HAP-1 (cell line): ENCODE results near the gene ELOB.

Experiments
- DNase-seq, 2 experiments: peaks; one replicate each; pipeline ENCODE4 v3.0.0-alpha.2; 2016 to 2020; ENCODE audit warnings: low spot score in 2 of 2
- H3K27me3 ChIP-seq: fragments of 250-450 bp; sonication (Bioruptor Pico); 2 replicates; pipeline ENCODE4 v1.5.1; 2020; ENCODE audit warnings: low read depth, mild to moderate bottlenecking, moderate library complexity
- H3K36me3 ChIP-seq: fragments of 250-450 bp; sonication (Bioruptor Pico); replicated peaks from 2 replicates; pipeline ENCODE4 v1.5.1; 2020; ENCODE audit warnings: mild to moderate bottlenecking
- H3K4me1 ChIP-seq: fragments of 250-450 bp; sonication (Bioruptor Pico); 2 replicates; pipeline ENCODE4 v1.5.1; 2020; ENCODE audit warnings: mild to moderate bottlenecking
- H3K4me3 ChIP-seq: fragments of 250-450 bp; sonication (Bioruptor Pico); 2 replicates; pipeline ENCODE4 v1.5.1; 2020; ENCODE audit warnings: mild to moderate bottlenecking, moderate library complexity
- H3K9me3 ChIP-seq: fragments of 250-450 bp; sonication (Bioruptor Pico); 2 replicates; pipeline ENCODE4 v1.5.1; 2020; ENCODE audit warnings: mild to moderate bottlenecking, moderate library complexity
- in situ Hi-C: fragments of 300-500 bp; cut with MboI; formaldehyde crosslinking; loops from 3 replicates; pipeline ENCODE4 v1.14.3; 2020; ENCODE audit warnings: low sequenced_read_pairs, inconsistent platforms, mixed read lengths

ELOB gene

DNA sequence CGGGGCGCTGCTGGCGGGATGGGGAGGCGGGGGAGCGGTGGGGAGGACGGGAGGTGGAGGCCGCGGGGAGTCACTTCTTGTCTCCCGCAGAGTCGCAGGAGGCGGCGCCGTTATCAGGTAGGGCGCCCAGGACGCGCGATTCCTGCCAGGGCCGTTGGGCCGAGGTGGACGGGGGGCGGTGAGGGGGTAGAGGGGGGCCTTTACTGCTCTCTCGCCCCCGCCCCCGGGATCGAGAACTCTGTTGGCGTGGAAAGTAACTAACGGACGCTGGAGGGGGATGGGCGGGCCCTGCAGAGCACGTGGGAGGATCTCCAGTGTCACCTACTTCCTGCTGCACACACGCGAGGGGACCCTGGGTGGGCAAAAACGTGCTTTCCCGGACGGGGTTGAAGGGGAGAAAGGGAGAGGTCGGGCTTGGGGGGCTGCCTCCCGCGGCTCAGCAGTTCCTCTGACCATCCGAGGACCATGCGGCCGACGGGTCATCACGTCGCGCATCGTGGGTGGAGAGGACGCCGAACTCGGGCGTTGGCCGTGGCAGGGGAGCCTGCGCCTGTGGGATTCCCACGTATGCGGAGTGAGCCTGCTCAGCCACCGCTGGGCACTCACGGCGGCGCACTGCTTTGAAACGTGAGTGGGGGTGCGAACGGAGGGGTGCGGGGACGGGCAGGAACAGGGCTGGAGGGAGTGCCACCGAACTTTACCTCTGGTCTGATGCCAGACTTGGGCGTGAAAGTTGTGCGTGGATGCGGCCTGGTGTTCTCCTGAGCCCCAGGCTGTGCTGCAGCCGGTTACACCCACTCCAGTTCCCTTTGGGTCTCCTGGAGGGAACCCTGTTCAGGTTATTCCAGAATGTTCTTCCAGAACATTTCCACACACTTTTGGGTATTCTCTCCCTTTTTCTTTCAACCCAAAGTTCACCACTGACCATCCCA lies 40.5 kb upstream of the ELOB start:
- H3K36me3 ChIP-seq = no peaks in the 10 kb centered on the region
- H3K9me3 ChIP-seq = no peaks in the 10 kb centered on the region
- in situ Hi-C loops = no loop called here
- DNase-seq = no peak
- H3K4me3 ChIP-seq = no peak overlapping the region
- peaks cover under 1% of the 10 kb centered on the region; the same call in 1 of the 2 replicates for H3K27me3 ChIP-seq
- H3K4me1 ChIP-seq = no peaks in the 10 kb centered on the region

DNA sequence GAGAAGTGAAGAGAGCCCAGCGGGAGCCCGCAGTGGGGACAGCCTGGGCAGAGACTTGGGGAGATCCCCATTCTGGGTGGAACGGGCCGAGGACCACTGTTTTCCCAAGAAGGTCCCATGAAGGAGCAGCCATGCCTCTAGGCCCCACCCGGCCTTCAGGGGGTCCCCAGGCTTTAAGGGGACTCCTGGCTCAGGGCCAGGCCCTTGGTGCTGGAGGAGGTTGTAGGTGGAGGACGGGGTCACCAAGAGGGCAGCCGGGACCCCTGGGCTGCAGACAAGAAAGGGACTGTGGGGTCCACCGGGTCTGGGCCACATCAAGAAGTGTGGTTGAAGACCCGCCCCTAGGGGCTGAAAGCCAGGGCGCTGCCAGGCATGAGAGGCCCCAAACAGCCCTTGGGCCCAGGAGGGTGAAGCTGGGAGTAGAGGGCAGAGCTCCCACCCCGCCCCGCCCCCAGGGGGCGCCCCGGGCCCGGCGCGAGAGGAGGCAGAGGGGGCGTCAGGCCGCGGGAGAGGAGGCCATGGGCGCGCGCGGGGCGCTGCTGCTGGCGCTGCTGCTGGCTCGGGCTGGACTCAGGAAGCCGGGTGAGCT lies 39.8 kb upstream of the ELOB start, which contains the start of gene PRSS21:
PRSS21 (plus strand) TSS at position 487 of the 589 bp plus-strand sequence; CDS start at position 519, 32 bp downstream.
- H3K36me3 ChIP-seq = no peaks in the 10 kb centered on the region
- H3K9me3 ChIP-seq = no peaks in the 10 kb centered on the region
- no peak within 1 kb of the TSS for H3K4me3 ChIP-seq
- peaks cover 6% of the 10 kb centered on the region for H3K27me3 ChIP-seq
- no peaks in the 10 kb centered on the region for H3K4me1 ChIP-seq
- in situ Hi-C loops = no loop called here
- DNase-seq = no peak

DNA sequence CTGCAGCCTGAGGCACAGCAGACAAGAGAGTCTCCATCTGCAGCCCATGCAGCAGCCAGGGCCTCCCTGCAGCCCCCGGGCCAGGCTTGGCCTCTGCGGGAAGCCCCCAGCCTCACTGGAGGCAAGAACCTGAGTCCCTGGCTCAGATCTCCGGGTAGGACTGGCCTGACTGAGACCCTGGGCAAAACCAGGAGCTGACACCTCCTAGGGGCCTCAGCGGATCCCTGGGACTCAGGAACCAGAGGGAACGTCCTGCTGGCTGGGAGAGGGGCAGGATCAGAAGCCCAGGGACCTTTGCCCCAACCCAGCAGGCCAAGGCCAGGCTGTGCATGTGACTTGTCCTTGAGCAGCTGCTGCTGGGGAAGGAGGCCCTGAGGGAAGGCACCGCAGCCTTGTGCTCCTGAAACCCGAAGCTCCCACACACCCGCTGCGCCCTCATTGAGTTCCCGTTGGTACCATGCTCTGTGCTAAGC lies 38.3 kb upstream of the ELOB start:
- H3K4me3 ChIP-seq = no peak overlapping the region
- H3K9me3 ChIP-seq = no peaks in the 10 kb centered on the region
- no peaks in the 10 kb centered on the region for H3K4me1 ChIP-seq
- H3K36me3 ChIP-seq = no peaks in the 10 kb centered on the region
- H3K27me3 ChIP-seq = peaks cover 6% of the 10 kb centered on the region
- in situ Hi-C loops = no loop called here
- DNase-seq = no peak

DNA sequence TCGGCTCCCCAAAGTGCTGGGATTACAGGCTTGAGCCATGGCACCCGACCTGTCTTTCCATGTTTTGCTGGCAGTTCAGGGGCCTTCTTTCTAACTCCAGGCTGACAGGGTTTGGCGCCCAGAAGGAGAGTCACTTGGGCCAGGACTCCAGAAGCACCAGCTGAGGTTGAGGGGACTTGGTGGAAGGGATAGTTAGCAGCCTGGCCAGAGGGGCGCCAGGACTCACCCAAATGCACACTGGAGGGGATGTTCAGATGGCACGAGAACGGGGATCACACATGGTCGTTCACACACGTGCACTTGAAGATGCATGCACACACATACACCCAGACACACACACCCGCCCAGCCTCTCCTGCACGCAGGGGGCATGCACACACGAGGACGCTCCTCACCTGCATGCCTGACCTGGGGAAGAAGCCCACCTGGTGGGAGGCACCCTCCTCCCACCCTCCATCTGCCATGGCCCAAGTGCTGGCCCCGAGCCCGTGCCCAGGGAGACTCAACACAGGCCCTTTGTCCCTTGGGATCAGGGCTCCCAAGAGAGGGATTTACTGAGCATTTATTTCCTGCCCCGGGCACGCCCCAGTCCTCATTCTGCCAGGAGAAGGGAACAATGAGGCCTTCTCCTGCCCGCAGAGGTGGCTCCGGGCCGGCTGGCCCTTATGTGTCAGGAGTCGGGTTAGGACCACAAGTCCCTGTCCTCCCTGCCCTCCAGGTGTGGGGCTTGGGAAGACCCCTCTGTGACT lies 37.6 kb upstream of the ELOB start:
- no peak overlapping the region for H3K4me3 ChIP-seq
- H3K36me3 ChIP-seq = no peaks in the 10 kb centered on the region
- peaks cover 6% of the 10 kb centered on the region for H3K27me3 ChIP-seq
- no peaks in the 10 kb centered on the region for H3K4me1 ChIP-seq
- DNase-seq = no peak
- H3K9me3 ChIP-seq = no peaks in the 10 kb centered on the region
- in situ Hi-C loops = no loop called here

DNA sequence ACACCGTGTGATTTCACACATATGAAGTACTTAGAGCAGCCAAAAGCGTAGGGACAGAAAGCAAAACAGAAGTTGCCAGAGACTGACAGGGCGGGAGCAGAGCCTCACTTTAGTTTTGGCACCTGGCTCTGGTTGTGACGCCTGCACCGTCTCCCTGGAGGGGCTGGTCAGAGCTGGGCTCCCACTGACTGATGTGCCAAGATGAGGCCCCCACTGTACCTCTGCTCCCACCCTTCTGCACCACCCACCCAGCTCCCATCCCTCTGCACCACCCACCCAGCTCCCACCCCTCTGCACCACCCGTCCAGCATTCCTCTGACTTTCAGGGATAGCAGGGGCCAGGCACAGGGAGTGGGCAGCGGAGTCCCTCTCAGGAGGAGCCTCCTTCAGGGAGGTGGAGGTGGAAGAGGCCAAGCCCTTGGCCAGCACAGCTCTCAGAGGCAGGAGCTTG lies 36.7 kb upstream of the ELOB start:
- Histone ChIP-seq H3K4me1 (no peaks in the 10 kb centered on the region), H3K36me3 (no peaks in the 10 kb centered on the region), H3K9me3 (no peaks in the 10 kb centered on the region), H3K4me3 (no peak overlapping the region), H3K27me3 (peaks cover 10% of the 10 kb centered on the region)
- in situ Hi-C loops = no loop called here
- DNase-seq = no peak

DNA sequence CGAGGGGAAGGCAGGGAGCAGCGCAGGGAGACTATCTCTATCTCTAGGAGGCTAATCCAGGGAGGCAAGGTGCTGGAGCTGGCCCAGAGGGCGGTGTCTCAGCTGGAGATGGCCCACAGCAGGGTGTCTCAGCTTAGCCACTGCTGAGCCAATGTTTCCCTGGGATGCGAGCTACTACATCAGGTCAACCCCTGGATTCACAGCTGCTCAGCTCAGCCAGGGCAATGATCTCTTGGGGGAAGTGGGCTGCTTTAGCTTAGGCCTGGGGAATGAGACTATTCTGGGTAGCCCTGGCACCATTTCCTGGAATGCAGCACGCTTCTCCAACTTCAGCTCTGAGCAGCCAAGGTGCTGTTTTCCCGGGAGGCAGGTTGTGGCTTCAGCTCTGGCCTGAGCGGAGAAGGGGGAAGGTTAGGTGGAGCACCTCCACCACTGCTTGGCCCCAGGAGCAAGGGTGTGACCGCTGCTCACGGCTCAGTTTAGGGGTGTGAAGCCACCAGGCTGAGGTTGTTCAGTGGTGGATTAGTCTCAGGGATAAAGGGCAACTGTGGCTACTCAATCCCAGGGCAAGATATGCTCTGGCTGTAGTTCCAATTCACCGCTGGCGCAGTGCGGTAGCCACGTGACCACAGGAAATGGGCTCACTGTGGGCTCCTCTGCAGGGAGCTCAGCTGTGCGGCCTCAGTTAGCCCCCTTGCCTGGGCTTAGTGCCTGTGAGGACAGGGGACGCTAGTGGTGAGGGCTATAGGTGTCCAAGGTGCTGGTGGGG lies 34.8 kb upstream of the ELOB start:
- no peaks in the 10 kb centered on the region for H3K9me3 ChIP-seq
- H3K4me3 ChIP-seq = no peak overlapping the region
- DNase-seq = no peak
- H3K27me3 ChIP-seq = peaks cover 10% of the 10 kb centered on the region
- H3K4me1 ChIP-seq = no peaks in the 10 kb centered on the region
- H3K36me3 ChIP-seq = no peaks in the 10 kb centered on the region
- in situ Hi-C loops = no loop called here

DNA sequence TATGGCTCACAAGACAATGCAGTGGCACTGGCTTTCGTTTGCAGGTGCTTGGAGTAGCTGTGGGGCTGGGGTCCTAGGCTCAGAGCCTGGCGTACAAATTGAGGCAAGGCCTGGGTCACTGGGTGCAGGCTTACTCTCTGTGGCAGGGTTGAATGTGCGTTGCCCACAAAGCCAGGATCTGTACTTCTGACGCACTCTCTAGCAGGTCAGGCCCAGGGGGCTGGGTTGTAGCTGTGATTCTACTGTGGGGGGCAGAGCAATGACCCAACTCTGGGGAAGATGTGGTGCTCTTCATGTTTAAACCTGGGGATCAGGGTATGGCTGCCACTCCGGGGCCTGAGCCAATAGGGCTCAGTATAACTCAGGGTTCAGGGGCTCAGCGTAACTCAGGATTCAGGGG lies 33.6 kb upstream of the ELOB start:
- Histone ChIP-seq H3K27me3 (peaks cover 10% of the 10 kb centered on the region), H3K36me3 (no peaks in the 10 kb centered on the region), H3K9me3 (no peaks in the 10 kb centered on the region), H3K4me1 (no peaks in the 10 kb centered on the region), H3K4me3 (no peak overlapping the region)
- in situ Hi-C loops = no loop called here
- no peak for DNase-seq

DNA sequence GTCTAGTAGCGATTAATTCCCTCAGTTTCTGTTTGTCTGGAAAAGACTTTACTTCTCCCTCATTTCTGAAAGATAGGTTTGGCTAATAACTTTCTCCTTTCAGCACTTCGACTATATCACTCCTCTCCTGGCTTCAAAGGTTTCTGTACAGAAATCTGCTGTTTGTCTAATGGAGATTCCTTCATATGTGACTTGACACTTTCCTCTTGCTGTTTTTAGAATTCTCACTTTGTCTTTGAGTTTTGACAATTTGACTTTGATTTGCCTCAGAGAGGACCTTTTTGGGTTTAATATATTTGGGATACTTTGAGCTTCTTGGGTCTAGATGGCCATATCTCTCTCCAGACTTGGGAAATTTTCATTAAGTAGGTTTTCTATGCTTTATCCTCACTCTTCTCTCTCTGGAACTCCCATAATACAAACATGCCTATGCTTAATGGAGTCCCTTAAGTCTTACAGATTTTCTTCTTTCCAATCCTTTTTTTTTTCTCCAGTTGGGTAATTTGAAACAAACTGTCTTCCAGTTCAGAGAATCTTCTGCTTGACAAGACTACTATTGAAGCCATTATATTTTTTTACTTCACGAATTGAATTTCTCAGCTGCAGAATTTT lies 32.2 kb upstream of the ELOB start:
- in situ Hi-C loops = no loop called here
- Histone ChIP-seq H3K4me3 (no peak overlapping the region), H3K4me1 (no peaks in the 10 kb centered on the region), H3K27me3 (peaks cover 10% of the 10 kb centered on the region), H3K9me3 (no peaks in the 10 kb centered on the region), H3K36me3 (no peaks in the 10 kb centered on the region)
- DNase-seq = no peak

DNA sequence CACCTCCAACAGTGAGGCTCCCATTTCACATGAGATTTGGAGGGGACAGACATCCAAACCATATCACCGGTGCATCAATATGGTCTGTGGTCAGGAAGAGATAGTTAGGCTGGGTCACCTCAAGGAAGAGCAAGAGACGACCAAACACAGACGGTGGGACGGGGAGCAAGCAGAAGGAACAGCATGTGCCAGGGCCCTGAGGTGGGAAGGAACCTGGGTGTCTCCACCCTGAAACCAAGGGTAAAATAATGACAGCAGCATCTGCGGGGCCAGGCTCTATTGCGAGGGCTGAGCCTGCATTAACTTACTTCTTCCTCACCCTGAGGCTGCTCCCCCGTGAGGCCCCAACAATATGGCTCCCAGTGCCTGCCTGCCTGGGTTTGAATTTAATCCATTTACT lies 31.1 kb upstream of the ELOB start:
- H3K4me3 ChIP-seq = no peak overlapping the region
- H3K36me3 ChIP-seq = no peaks in the 10 kb centered on the region
- DNase-seq = no peak
- in situ Hi-C loops = no loop called here
- peaks cover 10% of the 10 kb centered on the region for H3K27me3 ChIP-seq
- no peaks in the 10 kb centered on the region for H3K4me1 ChIP-seq
- H3K9me3 ChIP-seq = peaks cover 2% of the 10 kb centered on the region; the same call in 1 of the 2 replicates

DNA sequence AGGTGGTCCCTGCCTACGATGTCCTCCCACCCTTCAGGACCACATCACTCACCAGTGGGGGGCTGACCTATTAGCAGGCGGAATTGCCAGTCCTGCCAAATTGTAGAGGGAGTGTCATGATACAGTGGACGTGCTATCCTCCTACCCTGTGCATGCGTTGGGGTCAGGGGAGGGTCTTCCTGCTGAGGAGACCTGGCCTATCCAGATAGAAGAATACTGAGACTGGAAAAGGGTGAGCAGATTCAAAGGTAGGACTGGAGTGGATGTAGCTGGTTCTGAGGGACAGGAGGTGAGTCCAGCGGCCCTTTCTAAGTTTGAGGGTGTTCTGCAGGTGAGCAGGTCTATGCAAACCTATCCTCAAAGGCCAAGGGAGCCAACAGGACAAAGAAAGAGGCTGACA lies 29.2 kb upstream of the ELOB start:
- Histone ChIP-seq H3K4me3 (no peak overlapping the region), H3K4me1 (no peaks in the 10 kb centered on the region), H3K27me3 (0 out of 2 replicates have a peak, but pooled peaks cover 5% of the 10 kb centered on the region), H3K36me3 (no peaks in the 10 kb centered on the region), H3K9me3 (peaks cover 6% of the 10 kb centered on the region; the same call in 1 of the 2 replicates)
- DNase-seq = no peak
- in situ Hi-C loops = no loop called here

DNA sequence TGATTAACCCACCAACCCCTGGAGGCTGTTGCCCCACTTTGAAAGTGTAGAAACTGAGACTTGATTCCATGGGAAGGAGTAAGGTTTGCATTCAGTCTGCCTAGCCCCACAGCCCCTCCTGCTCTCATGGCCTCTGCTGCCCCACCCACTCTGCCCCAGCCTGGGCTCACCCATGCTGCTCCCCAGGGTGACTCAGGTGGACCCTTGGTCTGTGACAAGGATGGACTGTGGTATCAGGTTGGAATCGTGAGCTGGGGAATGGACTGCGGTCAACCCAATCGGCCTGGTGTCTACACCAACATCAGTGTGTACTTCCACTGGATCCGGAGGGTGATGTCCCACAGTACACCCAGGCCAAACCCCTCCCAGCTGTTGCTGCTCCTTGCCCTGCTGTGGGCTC lies 27.6 kb upstream of the ELOB start:
- Histone ChIP-seq H3K27me3 (0 out of 2 replicates have a peak, but pooled peaks cover 5% of the 10 kb centered on the region), H3K4me3 (no peak overlapping the region), H3K9me3 (peaks cover 6% of the 10 kb centered on the region; the same call in 1 of the 2 replicates), H3K36me3 (no peaks in the 10 kb centered on the region), H3K4me1 (no peaks in the 10 kb centered on the region)
- in situ Hi-C loops = no loop called here
- no peak for DNase-seq

DNA sequence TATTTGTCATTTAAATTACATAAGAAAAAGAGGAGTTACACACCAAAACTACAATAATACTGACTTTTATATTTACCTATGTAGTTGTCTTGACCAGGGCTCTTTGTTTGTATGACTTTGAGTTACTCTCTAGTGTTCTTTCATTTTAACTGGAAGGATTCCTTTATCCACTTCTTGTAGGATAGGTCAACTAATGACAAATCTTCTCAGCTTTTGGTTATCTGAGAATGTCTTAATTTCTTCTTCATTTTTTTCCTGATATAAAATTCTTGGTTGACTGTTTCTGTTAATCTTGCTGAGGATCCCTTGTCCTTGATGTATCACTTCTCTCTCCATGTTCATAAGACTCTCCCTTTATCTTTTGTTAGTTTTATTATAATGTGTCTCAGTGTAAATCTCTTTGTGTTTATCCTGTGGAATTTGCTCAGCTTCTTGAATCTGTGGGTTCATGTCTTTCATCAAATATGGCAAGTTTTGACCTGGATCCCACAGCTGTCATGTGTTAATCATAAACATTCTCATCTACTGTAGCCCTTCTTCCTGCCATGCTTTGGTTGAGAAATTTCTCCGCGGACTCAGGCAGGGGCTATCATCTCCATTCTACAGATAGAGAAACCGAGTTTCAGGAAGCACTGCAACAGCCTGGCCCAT lies 26.6 kb upstream of the ELOB start:
- peaks cover 6% of the 10 kb centered on the region; the same call in 1 of the 2 replicates for H3K9me3 ChIP-seq
- H3K4me3 ChIP-seq = no peak overlapping the region
- DNase-seq = no peak
- H3K36me3 ChIP-seq = no peaks in the 10 kb centered on the region
- H3K27me3 ChIP-seq = no peaks in the 10 kb centered on the region
- no peaks in the 10 kb centered on the region for H3K4me1 ChIP-seq
- in situ Hi-C loops = no loop called here
